Activated CD4-positive, alpha-beta T cell treated with anti-CD3 and anti-CD28 coated beads, Interleukin-2, Interleukin-6, amounts not matched to agents 100 ng/mL and 50 ng/mL, durations not matched to agents 16 hours and 8 hours (primary cell): Measurements from ENCODE around the gene MIS12.

ENCODE experiments used
- DNase-seq: peaks from one replicate; pipeline ENCODE4 v3.0.0-alpha.2; 2020

MIS12 gene

DNA sequence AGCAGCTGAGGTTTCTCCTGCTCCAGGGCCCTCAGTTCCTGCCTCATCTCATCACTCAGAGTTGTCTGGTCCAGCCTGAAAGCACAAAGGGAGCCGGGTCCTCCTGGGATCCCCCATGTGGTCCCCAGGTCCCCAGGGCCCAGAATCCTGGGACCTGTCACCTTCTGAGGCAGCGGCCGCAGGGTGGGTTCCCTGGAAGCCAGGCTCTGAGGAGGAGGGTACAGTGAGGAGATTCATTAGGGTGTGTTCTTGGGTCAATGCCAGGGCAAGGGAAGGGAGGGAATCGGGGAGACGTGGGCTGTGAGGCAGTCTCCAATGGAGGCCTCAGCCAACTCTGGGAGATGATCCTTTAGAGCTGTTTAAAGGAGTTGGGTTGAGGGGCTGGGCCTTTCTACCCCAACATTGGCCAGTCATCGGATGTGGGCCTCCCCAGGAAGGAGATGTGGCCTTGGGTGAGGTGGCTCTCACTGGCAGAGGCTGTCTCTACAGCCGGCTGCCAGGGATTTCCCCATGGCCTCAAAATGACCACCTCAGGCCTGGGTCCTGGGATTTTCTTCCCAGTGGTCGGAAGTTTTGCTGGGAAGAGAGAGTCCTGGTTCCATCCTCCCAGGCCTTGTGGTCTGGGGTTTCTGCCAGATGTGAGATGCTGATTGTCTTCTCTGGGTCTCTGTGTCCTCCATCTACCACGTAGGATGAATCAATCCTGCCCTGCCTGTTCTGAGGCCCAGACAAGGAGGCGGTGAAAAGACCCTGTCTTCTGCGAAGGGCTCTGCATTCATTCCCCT, 50.7 kb downstream of the MIS12 start:
- DNase-seq: no peak

DNA sequence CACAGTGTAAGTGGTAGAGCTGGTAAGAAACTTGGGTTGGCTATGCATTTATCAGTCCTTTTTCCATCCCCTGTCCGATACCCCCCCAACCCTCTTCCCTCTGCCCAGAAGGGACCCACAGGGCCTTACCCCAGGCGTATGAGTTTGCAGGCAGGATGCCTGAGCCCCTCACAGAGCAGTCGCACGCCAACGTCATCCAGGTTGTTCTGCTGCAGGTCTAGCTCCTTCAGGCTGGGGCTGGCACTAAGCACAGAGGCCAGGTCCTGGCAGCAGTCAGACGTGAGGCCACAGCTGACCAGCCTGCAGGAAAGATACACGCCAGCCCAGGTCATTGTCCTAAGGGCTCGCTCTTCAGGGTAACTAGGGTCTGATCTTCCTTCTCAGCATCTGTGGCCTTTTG, 52.9 kb downstream of the MIS12 start:
- no peak for DNase-seq

DNA sequence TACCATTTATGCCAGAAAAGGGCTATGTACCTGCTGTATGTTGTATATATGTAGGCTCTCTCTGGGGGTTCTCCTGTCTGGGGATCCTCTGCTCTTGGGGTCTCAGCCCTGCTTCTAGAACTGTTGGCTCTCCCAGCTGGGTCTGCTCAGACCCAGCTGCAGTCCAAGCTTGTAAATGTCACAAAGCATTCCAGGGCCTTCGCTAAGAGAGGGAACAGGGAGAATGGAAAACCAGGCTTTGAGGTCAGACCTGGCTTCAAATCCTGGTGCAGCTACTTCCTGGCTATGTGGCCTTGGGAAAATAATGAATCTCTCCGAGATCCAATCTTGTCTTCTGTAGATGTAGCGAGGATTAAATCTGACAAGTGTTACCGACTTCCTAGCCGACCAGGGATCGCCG, 54.0 kb downstream of the MIS12 start:
- no peak for DNase-seq
